GM19452 (cell line): ENCODE measurements around the gene SIVA1.

Experiments used
- ATAC-seq: cut with Tn5 transposase; IDR thresholded peaks from one replicate; pipeline ENCODE4 v1.9.1; 2021; ENCODE audit not compliant: unreplicated experiment

The SIVA1 gene

DNA sequence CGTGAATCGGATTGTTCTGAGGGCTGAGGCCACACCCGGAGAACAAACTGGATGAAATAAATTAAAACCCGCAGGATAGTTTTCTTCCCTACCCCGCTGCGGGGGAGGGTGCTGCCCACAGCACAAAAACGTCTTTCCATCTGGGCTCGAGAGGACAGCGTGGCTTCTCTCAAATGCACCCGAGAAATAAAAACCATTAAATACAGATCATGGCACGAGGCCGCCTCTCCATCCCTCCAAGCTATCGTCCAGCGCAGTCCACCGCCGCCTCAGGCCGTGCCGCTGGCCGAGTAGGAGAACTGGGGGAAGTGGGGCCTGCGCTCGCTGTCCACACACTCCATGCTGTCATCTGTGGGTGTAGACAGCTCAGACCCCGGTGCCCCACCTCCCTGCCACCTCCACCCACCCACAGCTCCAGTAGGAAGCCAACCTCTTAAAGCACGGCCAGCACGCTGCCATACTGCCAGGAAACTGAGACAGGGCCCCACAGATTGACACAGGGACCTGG lies 17.2 kb downstream of the SIVA1 start:
- no peak for ATAC-seq

DNA sequence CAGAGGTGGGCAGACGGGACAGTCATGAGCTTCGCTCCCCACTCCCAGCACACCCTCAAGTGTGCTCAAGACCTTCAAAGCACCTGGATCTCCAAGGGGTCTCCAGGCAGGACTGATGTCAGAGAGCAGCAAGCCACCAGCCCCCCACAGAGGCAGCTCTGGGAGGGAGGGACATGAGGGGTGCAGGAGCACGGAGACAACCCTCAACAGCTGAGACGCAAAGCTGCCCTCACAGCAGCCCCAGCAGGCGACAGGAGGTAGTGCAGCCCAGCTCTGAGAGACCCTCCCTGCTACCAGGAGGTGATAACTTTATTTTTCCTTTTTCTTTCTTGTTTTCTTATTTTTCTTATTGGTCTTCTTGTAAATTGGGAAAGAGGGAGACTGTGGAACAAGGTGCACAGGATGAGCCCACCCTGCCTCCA lies 17.9 kb downstream of the SIVA1 start:
- no peak for ATAC-seq

DNA sequence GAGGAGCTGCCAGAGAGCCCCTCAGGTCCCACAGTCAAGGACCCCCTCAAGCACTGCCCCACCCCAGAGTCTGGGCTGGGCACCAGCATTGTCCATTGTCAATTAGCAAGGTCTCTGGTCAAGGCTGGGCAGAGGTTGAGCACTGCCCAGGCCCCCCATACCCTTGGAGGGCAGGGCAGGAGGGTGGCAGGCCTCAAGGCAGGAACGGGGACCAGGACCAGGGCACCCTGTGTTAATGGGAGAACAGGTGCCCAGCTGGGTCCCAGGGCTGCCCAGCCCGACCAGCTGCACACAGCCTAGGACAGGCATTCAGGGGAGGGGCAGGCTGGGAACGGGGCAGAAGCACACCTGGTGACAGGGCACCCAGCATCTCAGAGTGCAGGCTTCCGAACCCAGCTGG lies 18.4 kb downstream of the SIVA1 start:
- no peak for ATAC-seq

GRCh38 chr14:104771918-104772706 lies 19.2 kb downstream of the SIVA1 start:
- no peak for ATAC-seq

DNA sequence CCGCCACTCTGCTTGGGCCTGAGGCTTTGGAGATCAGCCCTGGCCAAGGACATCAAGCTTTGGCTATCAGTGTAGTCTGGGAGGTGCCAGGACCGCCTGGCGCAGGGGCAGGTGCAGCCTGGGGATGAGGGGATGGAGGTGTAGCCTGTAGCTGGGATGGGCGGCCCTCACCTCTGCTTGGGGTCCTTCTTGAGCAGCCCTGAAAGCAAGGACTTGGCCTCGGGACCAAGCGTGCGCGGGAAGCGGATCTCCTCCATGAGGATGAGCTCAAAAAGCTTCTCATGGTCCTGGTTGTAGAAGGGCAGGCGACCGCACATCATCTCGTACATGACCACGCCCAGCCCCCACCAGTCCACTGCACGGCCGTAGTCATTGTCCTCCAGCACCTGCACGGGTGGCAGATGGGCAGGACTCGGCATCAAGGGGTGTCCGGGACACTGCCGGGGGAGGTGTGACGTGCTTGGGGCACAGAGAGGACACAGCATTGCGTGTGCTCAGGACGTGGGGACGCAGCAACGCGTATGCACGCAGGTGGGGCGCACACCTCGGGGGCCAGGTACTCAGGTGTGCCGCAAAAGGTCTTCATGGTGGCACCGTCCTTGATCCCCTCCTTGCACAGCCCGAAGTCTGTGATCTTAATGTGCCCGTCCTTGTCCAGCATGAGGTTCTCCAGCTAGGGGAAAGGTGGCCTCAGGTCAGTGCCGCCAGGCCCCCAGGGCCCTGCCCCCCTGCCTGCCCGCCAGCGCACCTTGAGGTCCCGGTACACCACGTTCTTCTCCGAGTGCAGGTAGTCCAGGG lies 20.0 kb downstream of the SIVA1 start:
- no peak for ATAC-seq

DNA sequence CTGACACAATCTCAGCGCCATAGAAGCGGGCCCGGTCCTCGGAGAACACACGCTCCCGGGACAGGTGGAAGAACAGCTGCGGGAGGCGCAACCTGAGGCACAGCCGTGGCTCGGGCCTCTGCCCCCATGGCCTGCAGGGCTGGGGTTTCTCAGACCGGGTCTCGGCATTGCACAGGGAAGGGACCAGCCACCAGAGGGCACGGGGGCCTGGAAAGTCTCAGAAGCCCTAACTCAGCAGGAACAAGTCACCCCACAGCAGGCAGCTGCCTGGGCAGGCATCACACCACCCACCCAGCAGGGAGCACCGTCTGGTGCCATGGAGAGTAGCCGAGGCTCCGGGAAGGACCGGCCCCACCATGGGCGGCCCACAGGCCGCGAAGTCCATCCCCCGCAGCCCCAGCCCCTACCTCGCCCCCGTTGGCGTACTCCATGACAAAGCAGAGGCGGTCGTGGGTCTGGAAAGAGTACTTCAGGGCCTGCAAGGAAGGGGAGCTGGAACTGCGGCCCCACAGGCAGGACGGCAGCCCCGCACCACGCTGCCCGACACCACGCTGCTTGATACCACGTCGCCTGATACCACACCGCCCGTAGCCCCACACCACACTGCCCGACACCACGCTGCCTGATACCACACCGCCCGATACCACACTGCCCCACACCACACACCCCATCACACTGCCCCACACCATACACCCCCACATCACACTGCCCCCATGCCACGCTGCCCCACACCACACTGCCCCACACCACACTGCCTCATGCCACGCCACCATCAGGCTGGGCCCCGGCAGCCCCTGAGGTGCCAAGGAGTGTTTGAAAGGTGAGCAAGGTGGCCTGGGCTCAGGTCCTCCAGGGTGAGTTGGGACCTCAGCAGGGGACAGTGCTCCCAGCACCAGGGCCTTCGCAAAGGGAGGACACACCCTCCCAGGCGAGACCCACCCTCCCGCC lies 20.8 kb downstream of the SIVA1 start:
- no peak for ATAC-seq

- no peak for ATAC-seq
Observed at GRCh38 chr14:104774453-104775072, 21.6 kb downstream of the SIVA1 start.

- no peak for ATAC-seq
Observed at GRCh38 chr14:104775073-104775489, 22.1 kb downstream of the SIVA1 start.

DNA sequence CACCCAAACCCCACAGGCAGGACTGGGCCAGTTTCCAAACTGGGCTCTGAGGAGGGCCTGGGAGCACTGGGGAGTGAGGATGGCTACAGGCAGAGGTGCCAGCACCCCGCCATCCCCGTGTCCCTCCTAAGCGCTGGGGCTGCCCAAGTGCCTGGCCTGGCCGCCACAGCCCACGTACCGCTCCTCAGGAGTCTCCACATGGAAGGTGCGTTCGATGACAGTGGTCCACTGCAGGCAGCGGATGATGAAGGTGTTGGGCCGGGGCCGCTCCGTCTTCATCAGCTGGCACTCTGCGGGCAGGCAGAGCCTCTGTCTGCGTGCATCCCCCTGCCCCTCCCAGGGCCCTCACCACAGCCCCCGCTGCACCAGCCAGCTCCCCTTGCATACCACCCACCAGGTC lies 23.5 kb downstream of the SIVA1 start:
- no peak for ATAC-seq

GRCh38 chr14:104776961-104777807 lies 24.2 kb downstream of the SIVA1 start:
- no peak for ATAC-seq

- ATAC-seq, result no peak
Observed at GRCh38 chr14:104777808-104778249, 24.9 kb downstream of the SIVA1 start.

DNA sequence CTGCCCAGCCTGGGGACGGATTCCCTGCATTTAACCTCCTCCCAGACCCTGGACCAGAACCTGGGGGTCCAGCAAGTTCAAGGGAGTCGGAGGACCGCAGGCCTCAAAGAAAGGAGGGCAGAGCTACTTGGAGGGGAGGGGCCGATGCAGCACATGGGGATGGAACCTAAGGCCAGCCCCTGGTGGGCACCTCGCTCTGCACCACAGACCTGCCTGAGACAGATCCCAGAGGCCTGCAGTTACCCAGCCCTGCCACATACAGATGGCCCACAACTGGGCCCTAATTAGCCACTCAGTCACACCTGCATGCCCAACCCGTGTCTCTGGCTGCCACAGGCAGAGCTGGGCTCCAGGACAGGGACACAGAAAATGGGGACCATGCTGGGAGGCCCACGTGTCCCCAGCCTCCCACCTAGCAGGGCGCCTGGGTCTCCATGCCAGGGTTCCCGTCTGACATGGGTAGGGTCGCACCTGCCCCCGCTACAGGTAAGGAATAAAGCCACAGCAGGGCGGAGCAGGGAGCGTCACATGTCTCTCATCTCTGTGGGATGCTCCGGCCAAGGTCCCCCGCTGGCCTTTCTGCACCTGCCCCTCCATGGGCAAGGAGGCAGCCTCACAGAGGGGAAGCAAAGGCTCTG lies 25.9 kb downstream of the SIVA1 start:
- ATAC-seq, result no peak

GRCh38 chr14:104779776-104780512 lies 27.0 kb downstream of the SIVA1 start:
- no peak for ATAC-seq

GRCh38 chr14:104780513-104781030 lies 27.6 kb downstream of the SIVA1 start:
- ATAC-seq, result no peak

DNA sequence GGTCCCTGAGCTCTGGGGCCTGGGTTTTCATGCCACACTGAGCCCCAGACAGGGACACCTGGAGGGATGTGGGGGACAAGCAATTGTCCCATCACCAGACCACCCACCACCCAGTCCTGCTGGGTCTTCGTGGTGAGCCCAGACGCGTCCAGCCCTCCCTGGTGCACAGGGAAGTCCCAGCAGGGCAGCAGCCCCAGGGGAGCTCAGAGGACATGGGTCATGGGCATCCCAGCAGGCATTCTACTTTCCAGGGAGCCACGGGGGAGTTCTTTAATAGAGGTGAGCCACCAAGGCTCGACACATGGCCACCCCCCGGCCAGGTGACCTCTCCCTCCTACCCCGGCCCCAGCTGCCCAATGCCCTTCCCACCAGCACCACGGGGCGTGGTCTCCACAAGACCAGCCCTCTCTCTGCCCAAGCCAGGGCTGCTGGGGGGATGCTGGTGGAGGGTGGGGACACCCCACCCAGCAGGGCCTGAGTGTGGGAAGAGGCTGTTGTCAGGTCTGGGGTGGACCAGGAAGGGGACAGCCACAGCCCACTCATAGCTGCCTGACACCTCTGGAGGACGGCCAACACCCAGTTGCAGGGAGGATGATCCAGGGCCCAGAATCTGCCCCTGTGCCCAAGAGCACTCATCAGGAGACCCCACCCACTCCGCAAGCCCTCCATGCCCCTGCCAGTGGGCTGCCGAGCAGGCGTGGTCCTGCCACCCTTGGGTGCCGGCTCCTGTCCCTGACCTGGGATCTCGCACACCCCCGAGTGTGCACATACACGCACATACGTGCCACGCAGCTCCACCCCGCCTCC lies 28.5 kb downstream of the SIVA1 start:
- ATAC-seq, result no peak

- ATAC-seq, result no peak
Observed at GRCh38 chr14:104782086-104782807, 29.3 kb downstream of the SIVA1 start.

DNA sequence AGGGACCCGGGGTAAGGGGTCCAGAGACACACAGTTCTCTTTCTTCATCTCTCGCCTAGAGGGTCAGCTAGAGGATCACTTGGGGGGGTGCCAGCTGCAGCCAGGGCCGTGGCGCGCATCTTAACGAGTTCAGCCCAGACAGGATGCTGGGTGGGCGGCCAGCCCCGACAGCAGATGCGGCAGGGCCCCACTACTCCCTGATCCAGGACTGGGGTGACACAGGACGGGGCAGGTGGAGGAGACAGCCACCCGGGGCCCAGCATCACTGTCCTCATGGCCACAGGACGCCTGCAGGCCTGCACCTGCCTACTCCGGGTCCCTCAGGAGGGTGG lies 29.8 kb downstream of the SIVA1 start:
- no peak for ATAC-seq
